GM18858 (cell line): ENCODE data around the gene ZNF593OS.

Experiments used
- ATAC-seq: cut with Tn5 transposase; IDR thresholded peaks from one replicate; pipeline ENCODE4 v1.9.1; 2021; ENCODE audit not compliant: unreplicated experiment

Gene ZNF593OS

GRCh38 chr1:26160527-26161414 is 10.9 kb downstream of the ZNF593OS start:
- ATAC-seq, result no peak

GRCh38 chr1:26159743-26160039 is 11.9 kb downstream of the ZNF593OS start:
- ATAC-seq, result no peak

- ATAC-seq, result no peak
Measured at GRCh38 chr1:26158908-26159742, 12.5 kb downstream of the ZNF593OS start, which contains the start of gene FAM110D. Gene FAM110D, plus strand, starts transcription at chr1:26159079. Its CDS starts 2,213 bp downstream, at chr1:26161292.

GRCh38 chr1:26158271-26158907 is 13.2 kb downstream of the ZNF593OS start:
- no peak for ATAC-seq

GRCh38 chr1:26156285-26157038 is 15.2 kb downstream of the ZNF593OS start:
- ATAC-seq, result no peak

GRCh38 chr1:26155370-26156284 is 16.0 kb downstream of the ZNF593OS start:
- no peak for ATAC-seq

GRCh38 chr1:26154750-26155149 is 16.9 kb downstream of the ZNF593OS start:
- no peak for ATAC-seq

GRCh38 chr1:26153966-26154532 is 17.6 kb downstream of the ZNF593OS start:
- no peak for ATAC-seq

GRCh38 chr1:26148887-26149286 is 22.7 kb downstream of the ZNF593OS start:
- no peak for ATAC-seq

- ATAC-seq, result no peak
Measured at GRCh38 chr1:26145960-26146294, 25.7 kb downstream of the ZNF593OS start.

GRCh38 chr1:26145041-26145959 is 26.3 kb downstream of the ZNF593OS start:
- ATAC-seq, result no peak

- no peak for ATAC-seq
Measured at GRCh38 chr1:26142159-26142558, 29.5 kb downstream of the ZNF593OS start.

GRCh38 chr1:26138974-26139558 is 32.6 kb downstream of the ZNF593OS start:
- ATAC-seq, result no peak

- no peak for ATAC-seq
Measured at GRCh38 chr1:26134466-26134865, 37.2 kb downstream of the ZNF593OS start.

- no peak for ATAC-seq
Measured at GRCh38 chr1:26132834-26133167, 38.8 kb downstream of the ZNF593OS start.

- no peak for ATAC-seq
Measured at GRCh38 chr1:26132128-26132833, 39.4 kb downstream of the ZNF593OS start.

- ATAC-seq, result no peak
Measured at GRCh38 chr1:26130695-26131094, 40.9 kb downstream of the ZNF593OS start.

GRCh38 chr1:26129778-26130177 is 41.9 kb downstream of the ZNF593OS start:
- ATAC-seq, result no peak
